GM21825 (cell line): ENCODE measurements around the gene C1orf167.

Experiments used
- ATAC-seq: cut with Tn5 transposase; IDR thresholded peaks from one replicate; pipeline ENCODE4 v1.9.1; 2021; ENCODE audit warnings: mild to moderate bottlenecking, moderate library complexity; ENCODE audit not compliant: unreplicated experiment

C1orf167 gene

GRCh38 chr1:11828511-11828910 is 66.5 kb downstream of the C1orf167 start:
- ATAC-seq = no peak

GRCh38 chr1:11831945-11832725 is 70.1 kb downstream of the C1orf167 start:
- no peak for ATAC-seq

GRCh38 chr1:11833497-11833896 is 71.5 kb downstream of the C1orf167 start:
- ATAC-seq = no peak

GRCh38 chr1:11833900-11834299 is 71.9 kb downstream of the C1orf167 start:
- no peak for ATAC-seq

GRCh38 chr1:11835441-11836225 is 73.6 kb downstream of the C1orf167 start:
- no peak for ATAC-seq

GRCh38 chr1:11836955-11837766 is 75.2 kb downstream of the C1orf167 start:
- ATAC-seq = no peak

GRCh38 chr1:11837767-11838348 is 75.9 kb downstream of the C1orf167 start:
- ATAC-seq = no peak

- peak; percentile 51 for ATAC-seq
Observed at GRCh38 chr1:11838349-11839272, 76.6 kb downstream of the C1orf167 start.
